CD4-positive, alpha-beta T cell treated with Interleukin-4 for 1 hour (primary cell): Measurements from ENCODE around the gene FAM204A.
A peak's percentile ranks its signal among the peaks of the same experiment; 100 is the strongest.

ENCODE experiments used
- DNase-seq, 2 donors: peaks; one replicate each; pipeline ENCODE4 v3.0.0-alpha.2; 2020 to 2022

Gene FAM204A

GRCh38 chr10:118341791-118342637, at the start of gene FAM204A:
FAM204A (minus strand) TSS chr10:118342324; CDS start chr10:118336415, 5,909 bp downstream.
- DNase-seq = peak; percentile 97 to 98

GRCh38 chr10:118383699-118384098, 41.6 kb upstream of the FAM204A start:
- no peak for DNase-seq

GRCh38 chr10:118383063-118383689, 41.1 kb upstream of the FAM204A start:
- DNase-seq = no peak

- DNase-seq = no peak
These were observed 32.3 kb upstream of the FAM204A start for GRCh38 chr10:118374404-118374803.

- DNase-seq = no peak
These were observed 31.7 kb upstream of the FAM204A start for GRCh38 chr10:118373786-118374185.

- no peak for DNase-seq
These were observed 28.4 kb upstream of the FAM204A start for GRCh38 chr10:118370499-118370898.

GRCh38 chr10:118369641-118370205, 27.6 kb upstream of the FAM204A start:
- DNase-seq = no peak

- DNase-seq = no peak
These were observed 23.6 kb upstream of the FAM204A start for GRCh38 chr10:118365702-118366101.

- no peak for DNase-seq
These were observed 20.0 kb upstream of the FAM204A start for GRCh38 chr10:118362103-118362502.

GRCh38 chr10:118358327-118358726, 16.2 kb upstream of the FAM204A start:
- no peak for DNase-seq

GRCh38 chr10:118357841-118358240, 15.7 kb upstream of the FAM204A start:
- no peak for DNase-seq

- no peak for DNase-seq
These were observed 14.5 kb upstream of the FAM204A start for GRCh38 chr10:118356628-118357027.

GRCh38 chr10:118355234-118355633, 13.1 kb upstream of the FAM204A start:
- no peak for DNase-seq

GRCh38 chr10:118349235-118349634, 7.1 kb upstream of the FAM204A start:
- no peak for DNase-seq

- DNase-seq = no peak
These were observed 1.4 kb upstream of the FAM204A start for GRCh38 chr10:118343549-118343948.

GRCh38 chr10:118343115-118343514, 991 bp upstream of the FAM204A start:
- DNase-seq = no peak

GRCh38 chr10:118342638-118343020, 505 bp upstream of the FAM204A start:
- DNase-seq = no peak

- no peak for DNase-seq
These were observed 1.6 kb downstream of the FAM204A start for GRCh38 chr10:118340486-118340885.

GRCh38 chr10:118339111-118339510, 3.0 kb downstream of the FAM204A start:
- no peak for DNase-seq

GRCh38 chr10:118337356-118337755, 4.8 kb downstream of the FAM204A start:
- DNase-seq = no peak

- DNase-seq = no peak
These were observed 8.3 kb downstream of the FAM204A start for GRCh38 chr10:118333871-118334270.

GRCh38 chr10:118332948-118333710, 9.0 kb downstream of the FAM204A start:
- no peak for DNase-seq

- DNase-seq = no peak
These were observed 9.9 kb downstream of the FAM204A start for GRCh38 chr10:118332236-118332635.
